Measurements from ENCODE around the gene PPP1R12B.
A peak's percentile ranks its signal among the peaks of the same experiment; 100 is the strongest.
"Not testable (repeated sequence)": the region's sequence is repeated elsewhere in the genome, so short reads cannot be mapped to it uniquely, and the experiment has no call there.

The PPP1R12B gene

GRCh38 chr1:202343652-202344349, 4.7 kb upstream of the PPP1R12B start:
- no peak overlapping the region for H3K4me3 ChIP-seq (ENCODE audit: control insufficient read depth, low read depth, low read length)
- no peak for DNase-seq (ENCODE audit: low read depth)
- peak; percentile 68 for TF ChIP-seq CTCF (IDR thresholded peaks at IDR 0.05; ENCODE audit: control insufficient read depth, insufficient read depth, low read depth, low read length, missing control alignments)

GRCh38 chr1:202348005-202348508, 442 bp upstream of the PPP1R12B start:
- H3K4me3 ChIP-seq (ENCODE audit: control insufficient read depth, low read depth, low read length) = no peak overlapping the region
- DNase-seq (ENCODE audit: low read depth) = no peak
- TF ChIP-seq CTCF (IDR thresholded peaks at IDR 0.05; ENCODE audit: control insufficient read depth, insufficient read depth, low read depth, low read length, missing control alignments) = no peak

GRCh38 chr1:202349206-202349928, 868 bp downstream of the PPP1R12B start:
- peak overlapping the region; percentile 78 for H3K4me3 ChIP-seq (ENCODE audit: control insufficient read depth, low read depth, low read length)
- DNase-seq (ENCODE audit: low read depth) = peak; percentile 11
- no peak for TF ChIP-seq CTCF (IDR thresholded peaks at IDR 0.05; ENCODE audit: control insufficient read depth, insufficient read depth, low read depth, low read length, missing control alignments)

- TF ChIP-seq CTCF (IDR thresholded peaks at IDR 0.05; ENCODE audit: control insufficient read depth, insufficient read depth, low read depth, low read length, missing control alignments) = no peak
- DNase-seq (ENCODE audit: low read depth) = no peak
Measured at GRCh38 chr1:202351725-202352124, 3.2 kb downstream of the PPP1R12B start.

GRCh38 chr1:202352583-202353197, 4.2 kb downstream of the PPP1R12B start:
- H3K4me3 ChIP-seq (ENCODE audit: control insufficient read depth, low read depth, low read length) = not testable (repeated sequence)

More at GRCh38 chr1:202351725-202352124, 3.2 kb downstream of the PPP1R12B start:
- H3K4me3 ChIP-seq (ENCODE audit: control insufficient read depth, low read depth, low read length) = no peak overlapping the region

GRCh38 chr1:202355944-202356553, 7.5 kb downstream of the PPP1R12B start:
- TF ChIP-seq CTCF (IDR thresholded peaks at IDR 0.05; ENCODE audit: control insufficient read depth, insufficient read depth, low read depth, low read length, missing control alignments) = no peak
- DNase-seq (ENCODE audit: low read depth) = no peak
- no peak overlapping the region for H3K4me3 ChIP-seq (ENCODE audit: control insufficient read depth, low read depth, low read length)

More at GRCh38 chr1:202352583-202353197, 4.2 kb downstream of the PPP1R12B start:
- DNase-seq (ENCODE audit: low read depth) = not testable (repeated sequence)
